GM18861 (cell line): ENCODE data around the gene SLC24A3.

Experiments used
- ATAC-seq: cut with Tn5 transposase; IDR thresholded peaks from one replicate; pipeline ENCODE4 v1.9.1; 2021; ENCODE audit not compliant: unreplicated experiment

Gene SLC24A3

DNA sequence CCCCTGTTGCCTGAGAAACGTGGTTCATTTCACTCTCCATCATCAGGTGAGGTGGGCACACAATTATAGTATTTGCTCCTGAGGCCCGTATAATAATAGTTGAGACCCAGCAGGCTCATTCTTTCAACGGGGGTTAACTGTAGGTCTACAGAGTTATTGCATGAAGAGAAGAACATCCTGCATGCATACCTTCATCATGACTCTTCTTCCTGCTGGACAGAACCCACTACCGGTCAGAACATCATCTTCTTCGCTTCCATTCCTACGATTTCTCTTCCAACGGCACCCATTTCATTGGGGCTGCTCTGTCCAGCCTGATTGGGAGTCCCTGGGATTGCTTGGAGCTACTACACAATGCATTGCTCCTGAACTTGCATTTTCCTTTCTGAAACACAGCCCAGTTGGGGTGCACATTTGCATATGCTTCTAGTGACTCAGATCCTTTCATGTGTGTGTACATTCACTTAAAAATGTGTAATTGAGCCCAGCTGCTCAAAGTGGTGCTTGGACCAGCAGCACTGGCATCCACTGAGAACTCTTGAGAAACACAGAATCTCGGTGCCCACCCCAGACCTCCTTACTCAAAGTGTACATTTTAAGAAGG lies 57.4 kb downstream of the SLC24A3 start:
- no peak for ATAC-seq

DNA sequence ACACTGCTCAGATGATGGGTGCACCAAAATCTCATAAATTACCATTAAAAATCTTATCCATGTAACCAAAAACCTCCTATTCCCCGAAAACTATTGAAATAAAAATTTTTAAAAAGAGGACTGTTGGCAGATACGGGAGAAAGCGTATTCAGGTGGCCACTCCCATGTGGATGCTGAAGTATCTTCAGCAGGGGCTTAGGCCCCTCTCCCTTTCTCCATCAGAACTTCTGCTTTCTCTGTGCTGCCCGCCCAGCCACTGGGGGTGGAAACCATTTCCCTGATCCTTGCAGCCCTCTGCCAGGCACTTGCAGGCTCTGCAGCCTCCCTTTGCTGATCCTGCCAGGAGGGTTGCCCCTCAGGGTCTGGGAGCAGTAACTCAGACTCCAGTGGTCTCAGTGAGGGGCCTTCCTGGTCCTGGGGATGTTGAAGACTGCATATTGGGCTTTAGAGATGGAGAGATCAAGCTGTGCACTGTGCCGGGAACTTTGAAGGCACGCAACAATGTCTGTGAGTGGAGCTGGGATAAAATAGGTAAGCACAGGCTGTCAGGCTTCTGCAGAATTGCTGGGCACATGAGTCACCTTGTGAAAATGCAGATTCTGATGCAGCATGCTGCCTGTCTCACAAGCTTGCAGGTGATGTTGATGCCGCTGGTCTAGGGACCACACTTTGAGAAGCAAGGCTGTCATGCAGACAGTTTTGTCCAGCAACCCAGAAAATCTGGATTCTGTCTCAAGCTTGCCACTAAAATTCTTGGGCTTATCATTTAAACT lies 59.6 kb downstream of the SLC24A3 start:
- ATAC-seq: no peak

GRCh38 chr20:19272976-19273654 lies 60.7 kb downstream of the SLC24A3 start:
- ATAC-seq: no peak

GRCh38 chr20:19274001-19274400 lies 61.6 kb downstream of the SLC24A3 start:
- no peak for ATAC-seq

DNA sequence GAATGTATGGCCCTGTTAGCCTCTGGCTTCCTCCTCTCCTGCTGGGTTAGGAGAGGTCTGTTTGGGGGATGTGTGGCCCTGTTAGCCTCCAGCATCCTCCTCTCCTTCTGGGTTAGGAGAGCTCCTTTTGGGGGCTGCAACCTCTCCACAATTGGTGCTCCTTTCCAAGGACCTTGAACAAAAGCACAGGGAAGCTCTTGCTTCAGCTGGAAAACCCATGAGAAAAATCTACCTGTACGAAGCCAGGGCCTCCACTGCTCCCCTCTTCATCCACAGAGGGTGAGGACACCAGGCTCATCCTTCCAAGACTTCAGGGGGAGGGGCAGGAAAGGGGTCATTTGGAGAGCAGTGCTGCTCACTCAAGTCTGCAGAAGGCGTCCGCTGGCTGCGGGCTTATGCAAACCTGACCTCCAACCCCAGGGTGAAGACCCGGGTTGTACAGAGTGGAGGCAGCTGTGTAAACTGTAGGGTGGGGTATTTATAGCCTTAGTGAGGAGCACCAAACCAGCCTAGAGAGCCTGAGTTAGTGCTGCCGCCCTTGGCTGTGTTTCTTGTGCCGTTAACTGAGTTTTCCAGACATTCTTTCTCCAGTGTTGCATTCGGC lies 62.1 kb downstream of the SLC24A3 start:
- ATAC-seq: no peak

DNA sequence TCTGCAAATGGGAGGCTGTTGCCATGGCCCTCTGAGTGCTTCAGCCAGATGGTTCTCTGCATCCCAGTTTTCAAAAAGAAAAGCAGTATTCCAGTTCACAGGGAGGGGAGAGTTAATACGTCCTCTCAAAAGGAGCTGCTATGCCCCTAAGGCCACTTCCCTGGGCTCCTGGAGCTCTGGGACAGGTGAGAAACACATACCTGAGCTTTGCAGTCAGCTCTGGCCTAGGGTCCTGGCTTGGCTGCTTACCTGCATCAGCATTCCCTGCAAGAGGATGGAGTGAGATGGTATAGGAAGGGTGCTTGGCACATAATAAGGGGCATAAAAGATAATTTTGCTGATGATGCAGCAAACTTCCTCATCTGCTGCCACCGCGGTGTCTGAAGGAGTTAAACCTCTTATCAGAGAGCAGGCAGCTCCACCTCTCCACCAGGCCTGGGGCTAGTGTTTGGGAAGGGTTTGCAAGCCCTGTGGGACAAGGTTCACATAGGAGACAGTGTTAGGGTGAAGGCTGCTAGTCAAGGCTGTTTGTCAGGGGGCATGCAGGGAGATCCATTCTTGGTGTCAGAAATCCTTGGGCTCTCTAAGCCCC lies 62.7 kb downstream of the SLC24A3 start:
- ATAC-seq: no peak

GRCh38 chr20:19275630-19276071 lies 63.2 kb downstream of the SLC24A3 start:
- ATAC-seq: no peak

- no peak for ATAC-seq
Measured at GRCh38 chr20:19277381-19277780, 64.9 kb downstream of the SLC24A3 start.

DNA sequence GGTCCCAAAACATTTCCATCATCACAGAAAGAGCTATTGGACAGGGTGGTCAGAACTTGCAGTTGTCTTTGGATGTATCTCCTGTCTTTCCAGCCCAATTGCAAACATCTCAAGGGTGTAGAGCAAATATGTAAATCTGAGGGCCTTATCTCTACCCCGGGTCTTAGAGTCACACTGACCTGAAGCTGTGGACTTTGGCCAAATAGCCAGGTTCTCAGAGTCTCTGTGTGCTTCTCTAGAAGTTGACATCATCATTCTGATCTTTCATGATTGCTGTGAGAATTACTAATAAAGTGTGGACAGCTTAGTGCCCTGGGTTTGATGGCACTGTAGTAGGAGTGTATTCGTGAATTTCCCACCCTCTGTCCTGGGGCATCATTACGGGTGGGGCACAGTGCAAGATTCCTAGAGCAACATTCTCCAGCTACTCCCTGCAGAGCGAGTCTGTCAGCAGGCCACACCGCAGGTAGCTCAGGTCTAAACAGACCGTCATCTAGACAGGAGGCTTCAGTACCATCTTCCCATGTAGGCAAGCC lies 71.1 kb downstream of the SLC24A3 start:
- ATAC-seq: no peak

DNA sequence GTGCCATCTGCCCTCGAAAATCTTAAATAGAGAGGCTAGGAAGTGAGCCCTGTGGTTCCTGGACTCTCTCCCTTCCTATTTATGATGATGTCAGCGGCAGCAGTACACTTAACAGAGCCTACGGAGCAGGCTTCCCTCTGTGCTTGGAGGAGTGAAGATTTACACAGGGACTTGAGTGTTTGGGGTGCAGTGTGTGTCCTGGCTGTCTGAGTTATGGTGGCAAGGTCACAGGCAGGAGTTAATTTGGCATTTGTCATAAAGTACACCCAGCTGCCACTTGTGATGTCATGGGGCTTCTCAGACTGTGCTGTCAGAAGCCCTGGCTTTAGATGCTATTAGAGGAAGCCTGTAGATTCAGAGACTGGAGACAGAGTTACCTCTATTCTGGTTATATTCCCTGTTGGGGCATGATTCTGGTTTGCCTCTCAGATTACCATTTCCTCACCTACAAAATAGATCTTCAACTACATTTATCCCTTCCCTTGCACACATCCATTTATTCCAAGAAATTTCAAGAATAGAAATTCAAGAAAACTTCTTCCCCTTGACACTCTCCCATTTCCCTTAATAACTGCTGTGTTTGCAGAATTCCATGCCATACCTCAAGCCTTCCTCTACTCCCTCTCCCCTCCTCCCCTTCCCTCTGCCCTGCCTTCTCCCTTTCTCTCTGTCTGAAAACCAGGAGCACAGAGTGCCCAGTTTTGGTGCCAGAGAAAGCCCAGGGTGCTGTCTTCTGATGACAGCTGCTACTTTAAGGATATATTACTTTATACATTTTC lies 72.1 kb downstream of the SLC24A3 start:
- ATAC-seq: no peak

- no peak for ATAC-seq
Measured at GRCh38 chr20:19285436-19285835, 73.0 kb downstream of the SLC24A3 start.

- no peak for ATAC-seq
Measured at GRCh38 chr20:19288061-19288460, 75.6 kb downstream of the SLC24A3 start.

- no peak for ATAC-seq
Measured at GRCh38 chr20:19288636-19289035, 76.2 kb downstream of the SLC24A3 start.

GRCh38 chr20:19289451-19289850 lies 77.0 kb downstream of the SLC24A3 start:
- ATAC-seq: no peak

GRCh38 chr20:19291024-19291817 lies 78.8 kb downstream of the SLC24A3 start:
- ATAC-seq: no peak

DNA sequence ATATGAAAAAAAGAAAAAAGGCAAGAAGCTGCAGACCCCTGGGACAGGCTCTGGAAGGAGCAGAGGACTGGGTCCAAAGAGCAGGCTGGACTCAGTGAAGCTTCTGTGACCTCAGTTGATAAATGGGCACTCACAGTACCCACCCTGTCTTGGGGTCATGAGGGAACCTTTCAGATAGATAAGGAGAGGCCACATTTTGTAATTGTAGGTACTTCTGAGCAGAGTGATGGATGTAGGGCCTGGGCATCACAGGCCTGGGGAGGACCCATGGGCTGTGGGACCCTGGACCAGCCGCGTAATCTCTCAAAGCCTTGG lies 79.3 kb downstream of the SLC24A3 start:
- no peak for ATAC-seq

GRCh38 chr20:19292254-19292653 lies 79.8 kb downstream of the SLC24A3 start:
- no peak for ATAC-seq

DNA sequence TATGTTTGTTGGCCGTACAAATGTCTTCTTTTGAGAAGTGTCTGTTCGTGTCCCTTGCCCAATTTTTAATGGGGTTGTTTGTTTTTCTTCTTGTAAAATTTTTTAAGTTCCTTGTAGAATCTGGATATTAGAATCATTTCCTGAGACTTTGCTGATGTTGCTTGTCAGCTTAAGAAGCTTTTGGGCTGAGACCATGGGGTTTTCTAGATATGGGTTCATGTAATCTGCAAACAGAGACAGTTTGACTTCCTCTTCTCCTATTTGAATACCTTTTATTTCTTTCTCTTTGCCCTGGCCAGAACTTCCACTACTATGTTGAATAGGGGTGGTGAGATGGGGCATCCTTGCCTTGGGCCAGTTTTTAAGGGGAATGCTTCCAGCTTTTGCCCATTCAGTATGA lies 82.6 kb downstream of the SLC24A3 start:
- no peak for ATAC-seq

DNA sequence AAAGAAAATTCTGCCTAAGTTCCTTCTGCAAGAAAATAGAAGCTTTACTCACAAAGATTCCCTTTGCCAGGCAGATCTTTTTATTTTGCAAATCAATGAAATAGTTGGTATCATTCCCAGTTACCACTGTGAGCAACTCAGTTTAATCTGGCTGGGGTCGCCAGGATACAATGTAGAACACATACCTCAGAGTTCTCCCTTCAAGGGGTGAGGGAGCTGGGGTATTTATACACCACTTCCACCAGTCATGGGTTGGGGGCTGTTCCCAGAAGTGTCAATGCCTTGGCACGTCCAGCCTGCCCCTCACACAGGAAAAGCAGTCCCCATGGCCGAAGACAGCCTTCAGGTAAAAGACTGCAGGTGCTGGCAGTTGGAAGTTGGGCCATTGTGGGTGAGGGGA lies 86.2 kb downstream of the SLC24A3 start:
- ATAC-seq: no peak

DNA sequence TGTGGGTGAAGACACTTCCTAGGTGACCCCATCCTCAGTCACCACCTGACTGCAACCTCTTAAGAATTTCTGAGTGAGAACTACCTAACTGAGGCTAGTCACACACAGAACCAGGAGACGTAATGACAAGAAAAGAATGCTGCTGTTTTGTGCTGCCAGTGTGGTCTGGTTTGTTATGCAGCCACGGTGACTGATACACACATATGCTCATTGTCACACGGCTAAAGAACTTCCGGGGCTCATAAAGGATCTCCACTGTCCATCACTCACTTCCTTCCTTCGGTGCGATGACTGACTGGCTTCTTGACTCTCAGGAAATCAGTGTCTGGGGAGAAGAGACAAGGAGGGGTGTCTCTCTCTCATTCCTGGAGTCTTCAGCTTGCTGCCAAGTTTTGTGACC lies 88.0 kb downstream of the SLC24A3 start:
- no peak for ATAC-seq
